CD4-positive, alpha-beta T cell treated with Interleukin-6 for 4 hours (primary cell): ENCODE results near the gene BID.

Source experiments
- DNase-seq: peaks from one replicate; pipeline ENCODE4 v3.0.0-alpha.2; 2020; ENCODE audit warnings: mixed read lengths

The BID gene

GRCh38 chr22:17732251-17732854, 41.9 kb downstream of the BID start:
- no peak for DNase-seq

GRCh38 chr22:17729561-17729960, 44.7 kb downstream of the BID start:
- no peak for DNase-seq

GRCh38 chr22:17728786-17729185, 45.5 kb downstream of the BID start:
- DNase-seq, result no peak

GRCh38 chr22:17726928-17727897, 47.1 kb downstream of the BID start:
- no peak for DNase-seq

- DNase-seq, result no peak
These were observed 48.0 kb downstream of the BID start for GRCh38 chr22:17726006-17726927.

GRCh38 chr22:17725500-17725796, 48.8 kb downstream of the BID start:
- no peak for DNase-seq

- DNase-seq, result no peak
These were observed 49.4 kb downstream of the BID start for GRCh38 chr22:17724678-17725499.

GRCh38 chr22:17724241-17724640, 50.0 kb downstream of the BID start:
- no peak for DNase-seq

- no peak for DNase-seq
These were observed 54.4 kb downstream of the BID start for GRCh38 chr22:17719911-17720310.

- DNase-seq, result no peak
These were observed 56.6 kb downstream of the BID start for GRCh38 chr22:17717708-17718107.

- DNase-seq, result no peak
These were observed 57.7 kb downstream of the BID start for GRCh38 chr22:17716529-17716928.

GRCh38 chr22:17712441-17712840, 61.8 kb downstream of the BID start:
- DNase-seq, result no peak

GRCh38 chr22:17710023-17710422, 64.2 kb downstream of the BID start:
- no peak for DNase-seq

- no peak for DNase-seq
These were observed 66.7 kb downstream of the BID start for GRCh38 chr22:17707526-17707925.

GRCh38 chr22:17706947-17707346, 67.3 kb downstream of the BID start:
- no peak for DNase-seq

GRCh38 chr22:17705951-17706900, 68.0 kb downstream of the BID start:
- DNase-seq, result peak; percentile 54

- no peak for DNase-seq
These were observed 68.7 kb downstream of the BID start for GRCh38 chr22:17705546-17705945.

GRCh38 chr22:17703811-17704210, 70.5 kb downstream of the BID start:
- DNase-seq, result no peak

GRCh38 chr22:17700778-17701177, 73.5 kb downstream of the BID start:
- DNase-seq, result no peak

- DNase-seq, result no peak
These were observed 74.5 kb downstream of the BID start for GRCh38 chr22:17699696-17700340.

- DNase-seq, result no peak
These were observed 75.3 kb downstream of the BID start for GRCh38 chr22:17698948-17699347.
